Mucosa of rectum (tissue), 2 donors: ENCODE results near the gene DNAJC5G.

Experiments used
- H3K27ac ChIP-seq, 2 donors: one replicate each; pipeline ENCODE4 v1.7.0; 2013; ENCODE audit warnings: inconsistent platforms in 2 of 2, low read depth in 2 of 2, low read length in 2 of 2
- H3K27me3 ChIP-seq, 2 donors: one replicate each; pipeline ENCODE4 v1.7.0; 2013; ENCODE audit warnings: low read length in 2 of 2; ENCODE audit not compliant: control insufficient read depth in 2 of 2, insufficient read depth in 2 of 2
- H3K36me3 ChIP-seq, 2 donors: one replicate each; pipeline ENCODE4 v1.7.0; 2013; ENCODE audit warnings: low read length in 2 of 2; ENCODE audit not compliant: control insufficient read depth in 2 of 2, insufficient read depth in 2 of 2
- H3K4me1 ChIP-seq, 2 donors: one replicate each; pipeline ENCODE4 v1.7.0; 2013; ENCODE audit warnings: low read length in 2 of 2, mild to moderate bottlenecking in 1 of 2; ENCODE audit not compliant: control insufficient read depth in 2 of 2, insufficient read depth in 2 of 2
- H3K4me3 ChIP-seq, 2 donors: one replicate each; pipeline ENCODE4 v1.7.0; 2013; ENCODE audit warnings: low read length in 2 of 2
- H3K9ac ChIP-seq, 2 donors: one replicate each; pipeline ENCODE4 v1.7.0; 2013; ENCODE audit warnings: low read length in 2 of 2, low read depth in 1 of 2, mild to moderate bottlenecking in 1 of 2
- H3K9me3 ChIP-seq, 2 donors: one replicate each; pipeline ENCODE4 v1.7.0; 2013; ENCODE audit warnings: low read length in 2 of 2; ENCODE audit not compliant: control insufficient read depth in 2 of 2
- donor health status: healthy.
- donor health status: Normal muscosa, but diverticular disease.

The DNAJC5G gene

DNA sequence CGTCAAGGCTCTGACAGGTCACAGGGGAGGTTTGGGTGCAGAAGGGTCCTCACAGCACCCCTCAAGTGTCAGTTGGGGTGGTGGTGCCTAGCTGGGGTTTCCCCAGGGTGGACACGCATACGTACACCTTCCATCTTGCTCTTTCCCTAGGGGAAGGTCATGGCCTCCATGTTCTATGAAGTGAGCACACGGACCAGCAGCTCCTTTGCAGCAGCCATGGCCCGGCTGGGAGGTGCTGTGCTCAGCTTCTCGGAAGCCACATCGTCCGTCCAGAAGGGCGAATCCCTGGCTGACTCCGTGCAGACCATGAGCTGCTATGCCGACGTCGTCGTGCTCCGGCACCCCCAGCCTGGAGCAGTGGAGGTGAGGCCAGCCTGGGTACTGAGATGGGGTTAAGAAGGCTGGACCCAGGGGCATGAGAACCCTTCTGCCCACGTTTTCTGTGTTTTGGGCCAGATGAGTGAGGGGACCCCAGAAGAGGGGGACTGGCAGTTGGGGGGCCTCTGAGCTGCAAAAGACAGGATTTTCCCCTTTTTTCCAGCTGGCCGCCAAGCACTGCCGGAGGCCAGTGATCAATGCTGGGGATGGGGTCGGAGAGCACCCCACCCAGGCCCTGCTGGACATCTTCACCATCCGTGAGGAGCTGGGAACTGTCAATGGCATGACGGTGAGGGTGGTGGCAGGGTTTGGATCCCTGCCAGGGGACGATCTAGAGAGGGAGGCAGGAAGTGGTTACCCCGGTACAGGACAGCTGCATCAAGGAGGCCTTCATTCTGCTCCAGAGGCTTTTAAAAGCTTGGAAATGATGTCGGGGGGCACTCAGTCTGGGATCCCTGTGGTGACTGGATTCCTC lies 33.2 kb upstream of the DNAJC5G start:
- Histone ChIP-seq H3K4me3 (no peak overlapping the region), H3K9ac (no peak overlapping the region), H3K27me3 (no peaks in the 10 kb centered on the region), H3K36me3 (peaks cover 66 to 67% of the 10 kb centered on the region in 2 donors), H3K4me1 (no peaks in the 10 kb centered on the region), H3K27ac (no peak overlapping the region), H3K9me3 (no peaks in the 10 kb centered on the region)

DNA sequence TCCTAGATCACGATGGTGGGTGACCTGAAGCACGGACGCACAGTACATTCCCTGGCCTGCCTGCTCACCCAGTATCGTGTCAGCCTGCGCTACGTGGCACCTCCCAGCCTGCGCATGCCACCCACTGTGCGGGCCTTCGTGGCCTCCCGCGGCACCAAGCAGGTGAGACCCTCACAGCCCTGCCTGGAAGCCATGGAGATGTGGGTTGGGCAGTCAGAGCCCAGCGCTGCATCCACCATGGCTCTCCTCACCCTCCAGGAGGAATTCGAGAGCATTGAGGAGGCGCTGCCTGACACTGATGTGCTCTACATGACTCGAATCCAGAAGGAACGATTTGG lies 32.6 kb upstream of the DNAJC5G start:
- no peaks in the 10 kb centered on the region for H3K9me3 ChIP-seq
- H3K27me3 ChIP-seq: no peaks in the 10 kb centered on the region
- H3K27ac ChIP-seq: no peak overlapping the region
- H3K4me1 ChIP-seq: no peaks in the 10 kb centered on the region
- H3K9ac ChIP-seq: no peak overlapping the region
- no peak overlapping the region for H3K4me3 ChIP-seq
- H3K36me3 ChIP-seq: peaks cover 61 to 62% of the 10 kb centered on the region in 2 donors

DNA sequence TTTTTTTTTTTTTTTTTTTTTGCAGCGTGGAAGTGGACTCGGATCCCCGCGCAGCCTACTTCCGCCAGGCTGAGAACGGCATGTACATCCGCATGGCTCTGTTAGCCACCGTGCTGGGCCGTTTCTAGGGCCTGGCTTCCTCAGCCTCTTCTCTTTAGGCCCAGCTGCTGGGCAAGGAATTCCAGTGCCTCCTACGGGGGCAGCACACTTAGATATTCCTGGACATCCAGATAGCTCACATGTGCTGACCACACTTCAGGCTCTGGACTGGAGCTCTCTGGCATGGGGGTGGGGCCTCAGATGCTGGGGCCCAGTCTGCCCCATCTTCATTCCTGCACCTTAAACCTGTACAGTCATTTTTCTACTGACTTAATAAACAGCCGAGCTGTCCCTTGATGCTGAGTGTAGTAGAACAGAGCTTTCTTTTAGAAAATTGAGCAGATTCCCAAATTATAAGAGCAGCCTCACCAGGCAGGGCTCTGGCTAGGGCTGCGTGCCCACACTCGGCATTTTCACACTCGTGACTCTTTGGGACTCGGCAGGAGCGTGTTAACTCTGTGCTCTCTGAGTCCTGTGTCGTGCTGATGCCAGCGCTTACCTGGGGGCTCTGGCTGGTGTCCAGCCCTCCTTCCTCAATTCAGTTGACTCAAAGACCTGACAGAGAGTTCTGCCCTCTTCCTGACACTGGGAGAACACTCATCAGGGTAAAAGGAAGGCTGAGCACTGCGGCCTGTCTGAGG lies 31.7 kb upstream of the DNAJC5G start:
- Histone ChIP-seq H3K4me1 (no peaks in the 10 kb centered on the region), H3K27ac (no peak overlapping the region)

DNA sequence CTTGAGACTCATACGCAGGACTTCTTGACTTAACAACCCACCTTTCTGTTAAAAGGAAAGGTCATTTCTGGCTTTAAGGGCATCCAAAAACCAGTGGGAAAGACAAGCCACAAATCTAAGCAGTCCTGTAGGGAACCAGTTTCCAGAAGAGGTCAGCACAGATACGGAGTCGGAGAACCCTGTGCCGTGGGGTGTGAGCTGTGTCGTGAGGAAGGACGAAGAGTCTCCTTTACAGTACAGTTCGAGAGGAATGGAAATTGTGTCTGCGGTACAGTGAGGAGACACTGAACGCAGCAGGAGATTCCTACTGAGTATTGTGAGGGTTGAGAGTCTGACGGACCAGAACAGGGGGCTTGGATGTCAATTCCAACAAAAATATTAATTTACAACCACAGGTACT lies 30.1 kb upstream of the DNAJC5G start:
- H3K27me3 ChIP-seq: peaks cover 2 to 4% of the 10 kb centered on the region in 2 donors
- H3K9me3 ChIP-seq: no peaks in the 10 kb centered on the region
- no peak overlapping the region for H3K27ac ChIP-seq
- H3K9ac ChIP-seq: no peak overlapping the region
- H3K4me1 ChIP-seq: peaks cover 0 to under 1% of the 10 kb centered on the region in 2 donors
- H3K4me3 ChIP-seq: no peak overlapping the region
- peaks cover 39 to 40% of the 10 kb centered on the region in 2 donors for H3K36me3 ChIP-seq

More for the DNA sequence above, 31.7 kb upstream of the DNAJC5G start:
- Histone ChIP-seq H3K36me3 (peaks cover 51 to 52% of the 10 kb centered on the region in 2 donors), H3K9ac (no peak overlapping the region), H3K27me3 (no peaks in the 10 kb centered on the region), H3K9me3 (no peaks in the 10 kb centered on the region), H3K4me3 (no peak overlapping the region)

DNA sequence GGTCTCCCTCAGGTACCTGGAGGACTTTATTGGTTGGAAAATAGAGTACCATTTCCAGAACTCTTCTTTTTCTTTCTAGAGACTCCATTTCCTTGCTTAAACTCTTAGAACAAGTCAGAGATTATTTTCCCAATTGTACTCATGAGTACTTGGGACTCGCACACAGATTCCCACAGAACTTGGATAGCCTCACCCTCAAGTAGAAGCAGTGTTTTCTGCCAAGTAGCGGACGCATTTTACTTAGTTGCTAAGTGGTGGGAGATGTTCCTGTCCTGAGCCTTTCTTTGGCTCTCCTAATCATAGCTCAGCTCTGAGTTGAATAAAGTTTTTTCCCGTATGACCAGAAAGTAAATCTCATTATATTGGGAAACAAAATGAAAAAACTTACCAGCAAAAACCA lies 29.6 kb upstream of the DNAJC5G start:
- peaks cover 4% of the 10 kb centered on the region in 2 donors for H3K27me3 ChIP-seq
- peaks cover 34 to 35% of the 10 kb centered on the region in 2 donors for H3K36me3 ChIP-seq
- no peak overlapping the region for H3K4me3 ChIP-seq
- H3K9ac ChIP-seq: no peak overlapping the region
- H3K27ac ChIP-seq: no peak overlapping the region
- H3K9me3 ChIP-seq: no peaks in the 10 kb centered on the region
- H3K4me1 ChIP-seq: peaks cover 0 to 5% of the 10 kb centered on the region in 2 donors

DNA sequence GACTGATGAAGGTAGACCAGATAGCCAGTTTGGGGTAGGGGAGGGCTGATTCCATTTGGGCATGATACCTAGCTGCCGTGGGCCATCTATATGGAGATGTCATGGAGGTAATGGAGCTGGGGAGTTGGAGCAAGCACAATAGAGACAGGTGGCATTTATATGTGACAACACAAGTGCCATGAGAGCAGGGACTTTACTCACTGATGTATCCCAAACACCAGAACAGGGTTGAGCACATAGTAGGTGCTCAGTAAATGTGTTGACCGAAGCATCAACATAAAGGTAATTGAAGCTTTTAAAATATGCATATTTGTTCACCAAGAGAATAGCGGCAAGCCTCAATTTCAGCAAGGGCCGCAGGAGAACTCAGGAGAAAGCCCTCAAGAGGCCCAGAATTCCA lies 27.3 kb upstream of the DNAJC5G start:
- peaks cover 11 to 14% of the 10 kb centered on the region in 2 donors for H3K36me3 ChIP-seq
- H3K27me3 ChIP-seq: peaks cover 9 to 12% of the 10 kb centered on the region in 2 donors
- no peaks in the 10 kb centered on the region for H3K9me3 ChIP-seq
- no peak overlapping the region for H3K9ac ChIP-seq
- no peak overlapping the region for H3K4me3 ChIP-seq
- no peak overlapping the region for H3K27ac ChIP-seq
- peaks cover 0 to 5% of the 10 kb centered on the region in 2 donors for H3K4me1 ChIP-seq

DNA sequence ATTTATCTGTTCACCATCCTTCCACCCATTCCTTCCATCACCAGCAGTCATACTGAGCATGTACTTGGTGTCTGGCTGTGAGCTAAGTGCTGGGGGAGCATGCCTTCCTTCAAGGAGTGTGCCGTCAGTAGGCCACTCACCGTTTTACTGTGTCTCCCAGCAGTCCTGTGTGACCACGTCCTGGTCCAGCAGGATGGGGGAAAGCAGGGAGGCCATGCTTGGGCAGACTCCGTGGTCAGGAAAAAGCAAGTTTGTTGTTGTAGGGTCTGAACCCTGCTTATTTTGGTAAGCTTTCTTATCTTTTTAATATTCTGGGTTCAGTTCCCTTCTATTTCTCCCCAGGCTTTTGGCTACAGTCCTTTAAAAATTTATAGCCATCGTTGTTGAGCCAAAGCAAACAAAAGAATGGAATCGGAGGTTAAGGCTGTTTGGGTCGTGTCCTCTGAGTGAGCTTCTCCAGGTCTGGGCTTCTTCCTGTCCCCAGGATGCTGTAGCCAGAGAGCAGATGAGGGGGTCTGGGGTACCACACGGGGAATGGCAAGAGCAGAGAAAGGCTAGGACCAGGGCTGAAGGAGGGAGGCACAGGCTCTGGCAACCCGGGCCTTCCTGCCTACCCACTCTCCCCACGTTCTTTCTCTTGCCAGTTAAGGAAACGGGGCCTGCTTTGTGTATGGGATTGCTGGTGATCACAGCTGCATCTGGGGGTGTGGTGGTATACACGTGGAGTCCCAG lies 25.9 kb upstream of the DNAJC5G start:
- H3K27me3 ChIP-seq: peaks cover 14% of the 10 kb centered on the region in 2 donors
- peaks cover 0 to 5% of the 10 kb centered on the region in 2 donors for H3K4me1 ChIP-seq
- peaks cover 0 to 1% of the 10 kb centered on the region in 2 donors for H3K36me3 ChIP-seq
- no peak overlapping the region for H3K9ac ChIP-seq
- H3K27ac ChIP-seq: no peak overlapping the region
- no peaks in the 10 kb centered on the region for H3K9me3 ChIP-seq
- H3K4me3 ChIP-seq: no peak overlapping the region

DNA sequence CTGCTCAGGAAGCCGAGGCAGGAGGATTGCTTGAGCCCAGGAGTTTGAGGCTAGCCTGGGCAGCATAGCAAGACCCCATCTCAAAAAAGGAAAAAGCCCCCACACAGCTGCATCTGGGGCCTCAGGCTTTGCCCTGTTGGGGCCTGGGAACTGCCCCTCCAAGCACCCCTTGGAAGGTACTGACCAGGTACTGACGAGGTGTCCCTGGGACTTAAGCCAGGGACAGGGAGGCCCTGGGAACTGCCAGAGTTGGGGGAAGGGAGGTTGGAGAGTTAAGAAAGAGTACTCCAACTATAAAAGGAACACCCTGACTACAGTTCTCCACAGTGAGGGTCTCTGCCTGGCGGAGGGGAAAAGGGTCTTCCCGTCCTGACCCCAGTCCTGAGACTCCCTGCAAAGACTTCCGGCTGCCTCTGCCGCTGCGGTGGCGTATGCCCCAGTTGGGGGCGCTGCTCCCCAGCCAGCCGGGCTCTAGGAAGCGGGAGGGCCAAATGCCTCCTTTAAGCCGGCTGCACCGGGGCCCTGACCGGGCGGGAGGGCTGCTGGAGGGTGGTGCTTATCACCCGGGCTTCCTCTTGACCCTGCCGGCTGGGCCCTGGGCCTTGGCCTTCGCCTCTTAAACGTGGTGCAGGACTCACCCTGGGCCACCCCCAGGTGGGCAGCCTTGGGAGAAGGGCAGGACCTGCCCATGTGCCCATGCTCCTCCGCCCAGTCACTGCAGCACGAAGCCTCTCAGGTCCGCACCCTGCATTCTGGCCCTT lies 25.2 kb upstream of the DNAJC5G start:
- Histone ChIP-seq H3K4me1 (peaks cover 0 to 5% of the 10 kb centered on the region in 2 donors), H3K4me3 (no peak overlapping the region), H3K36me3 (no peaks in the 10 kb centered on the region), H3K9ac (no peak overlapping the region), H3K9me3 (no peaks in the 10 kb centered on the region), H3K27ac (no peak overlapping the region), H3K27me3 (peaks cover 14 to 16% of the 10 kb centered on the region in 2 donors)

DNA sequence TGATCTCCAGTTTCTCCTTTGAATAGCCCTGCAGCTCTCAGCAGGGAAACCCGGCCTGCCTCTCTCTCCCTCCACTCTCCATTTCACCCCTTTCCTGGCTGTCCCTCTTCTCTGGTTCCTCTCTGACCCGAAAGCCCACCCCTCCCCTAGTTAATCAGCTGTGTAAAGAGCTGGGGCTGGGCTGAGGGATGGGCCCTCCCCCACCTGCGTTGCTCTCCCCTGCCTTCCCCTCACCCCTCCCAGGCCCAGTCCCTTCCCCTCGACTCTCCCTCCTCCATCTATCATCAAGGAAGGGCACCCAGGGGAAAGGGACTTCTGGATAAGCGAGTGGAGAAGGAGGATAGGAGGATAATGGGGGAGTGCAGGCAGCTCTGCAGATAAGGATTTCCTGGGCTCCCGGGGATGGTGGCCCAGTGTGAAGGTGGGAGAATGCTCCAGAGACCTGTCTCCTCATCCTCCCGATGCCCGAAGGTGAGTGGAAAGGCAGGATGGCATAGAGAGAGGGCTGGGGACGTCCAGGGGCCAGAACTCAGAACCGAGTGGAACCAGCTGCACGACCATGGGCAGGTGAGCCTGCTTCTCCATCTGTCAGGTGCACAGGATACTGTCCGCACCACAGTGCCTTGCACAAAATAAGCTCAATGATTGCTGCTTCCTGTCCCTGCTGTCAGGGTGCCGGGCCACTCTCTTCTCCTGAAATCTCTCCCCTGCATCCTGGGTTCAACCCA lies 24.4 kb upstream of the DNAJC5G start:
- no peak overlapping the region for H3K9ac ChIP-seq
- peaks cover 14 to 16% of the 10 kb centered on the region in 2 donors for H3K27me3 ChIP-seq
- no peaks in the 10 kb centered on the region for H3K9me3 ChIP-seq

More for the DNA sequence above, 24.4 kb upstream of the DNAJC5G start:
- Histone ChIP-seq H3K4me1 (peaks cover 0 to 5% of the 10 kb centered on the region in 2 donors), H3K36me3 (no peaks in the 10 kb centered on the region), H3K4me3 (no peak overlapping the region), H3K27ac (no peak overlapping the region)
